ENCODE measurements around the gene PRKRIP1.
"Not testable (repeated sequence)": the region's sequence is repeated elsewhere in the genome, so short reads cannot be mapped to it uniquely, and the experiment has no call there.

Gene PRKRIP1, protein sequence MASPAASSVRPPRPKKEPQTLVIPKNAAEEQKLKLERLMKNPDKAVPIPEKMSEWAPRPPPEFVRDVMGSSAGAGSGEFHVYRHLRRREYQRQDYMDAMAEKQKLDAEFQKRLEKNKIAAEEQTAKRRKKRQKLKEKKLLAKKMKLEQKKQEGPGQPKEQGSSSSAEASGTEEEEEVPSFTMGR

DNA sequence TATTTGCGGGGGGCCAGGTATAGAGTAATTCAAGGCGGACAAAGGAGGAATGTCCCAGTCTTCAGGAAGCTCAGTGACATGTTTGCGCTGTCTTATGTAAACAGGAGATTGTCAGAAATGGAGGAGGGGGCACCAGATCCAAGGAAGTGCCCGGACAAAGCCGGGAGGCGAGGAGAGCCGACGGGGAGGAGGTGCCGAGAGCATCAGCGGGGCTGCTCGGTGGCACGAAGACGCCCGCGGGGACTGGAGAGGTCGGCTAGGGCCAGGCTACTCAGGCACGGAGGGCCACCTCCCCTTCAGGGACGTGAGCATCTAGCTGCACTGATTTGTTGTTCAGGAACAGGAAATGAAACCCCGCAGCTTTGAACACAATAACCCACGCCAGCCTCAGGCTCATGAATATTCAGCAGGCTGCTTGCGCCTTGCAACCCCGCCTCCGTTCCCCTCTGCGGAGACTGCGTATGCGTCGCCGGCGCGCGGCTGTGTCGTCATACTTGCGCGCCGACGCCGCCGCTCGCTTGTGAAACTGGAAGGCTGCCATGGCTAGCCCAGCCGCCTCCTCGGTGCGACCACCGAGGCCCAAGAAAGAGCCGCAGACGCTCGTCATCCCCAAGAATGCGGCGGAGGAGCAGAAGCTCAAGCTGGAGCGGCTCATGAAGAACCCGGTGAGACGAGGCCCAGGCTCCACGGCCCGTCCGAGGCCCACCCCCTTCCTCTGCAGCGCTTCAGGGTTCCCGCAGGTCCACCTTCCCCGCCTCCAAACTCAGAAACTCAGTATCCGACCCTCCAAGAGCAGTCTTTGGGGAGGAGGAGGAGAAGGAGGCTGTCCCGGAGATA is at the start of gene PRKRIP1:
PRKRIP1 (plus strand) TSS at position 491 of the 837 bp plus-strand sequence; CDS start at position 540, 49 bp downstream.
- peak; percentile 90 for DNase-seq

DNA sequence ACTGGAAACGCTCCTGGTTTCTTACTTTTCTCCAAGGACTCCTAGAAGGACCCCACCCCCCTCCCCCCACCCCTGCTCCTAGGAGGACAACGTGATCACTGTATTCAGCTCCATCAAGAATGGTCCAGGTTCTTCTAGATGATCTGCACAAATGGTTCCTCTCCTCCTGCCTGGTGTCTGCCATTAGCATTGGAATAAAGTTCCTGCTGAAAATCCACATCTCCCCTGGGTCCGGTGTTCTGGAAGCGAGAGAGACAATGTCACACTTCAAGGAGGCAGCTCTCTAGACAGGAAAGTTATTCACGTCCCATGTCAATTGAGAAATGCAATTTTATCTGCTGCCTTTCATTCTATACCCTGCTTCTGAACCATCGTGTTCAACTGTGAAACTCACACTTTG is 49.2 kb upstream of the PRKRIP1 start:
- DNase-seq, result not testable (repeated sequence)

DNA sequence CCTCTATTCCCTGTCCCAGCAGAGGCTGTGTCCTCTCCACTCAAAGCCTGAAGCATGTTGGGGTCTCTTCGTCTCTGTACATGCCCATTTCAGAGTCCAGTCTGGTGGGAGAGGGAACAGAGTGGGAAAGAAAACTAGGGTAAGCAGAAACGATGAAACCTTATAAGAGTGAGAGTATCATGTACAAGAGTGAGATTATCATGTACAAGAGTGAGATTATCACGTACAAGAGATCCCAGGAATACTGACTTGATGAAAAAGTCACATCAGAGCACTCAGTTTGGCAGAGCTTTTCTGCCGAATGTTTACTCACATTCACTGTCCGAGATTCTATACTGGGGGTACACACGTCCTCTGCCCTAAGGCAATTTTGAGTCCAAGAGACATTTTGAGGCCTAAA is 39.8 kb upstream of the PRKRIP1 start, which contains the start of gene SPDYE6:
SPDYE6 (minus strand) TSS at position 101 of the 400 bp plus-strand sequence. CDS start 421 bp downstream, outside the sequence.
- DNase-seq, result not testable (repeated sequence)

DNA sequence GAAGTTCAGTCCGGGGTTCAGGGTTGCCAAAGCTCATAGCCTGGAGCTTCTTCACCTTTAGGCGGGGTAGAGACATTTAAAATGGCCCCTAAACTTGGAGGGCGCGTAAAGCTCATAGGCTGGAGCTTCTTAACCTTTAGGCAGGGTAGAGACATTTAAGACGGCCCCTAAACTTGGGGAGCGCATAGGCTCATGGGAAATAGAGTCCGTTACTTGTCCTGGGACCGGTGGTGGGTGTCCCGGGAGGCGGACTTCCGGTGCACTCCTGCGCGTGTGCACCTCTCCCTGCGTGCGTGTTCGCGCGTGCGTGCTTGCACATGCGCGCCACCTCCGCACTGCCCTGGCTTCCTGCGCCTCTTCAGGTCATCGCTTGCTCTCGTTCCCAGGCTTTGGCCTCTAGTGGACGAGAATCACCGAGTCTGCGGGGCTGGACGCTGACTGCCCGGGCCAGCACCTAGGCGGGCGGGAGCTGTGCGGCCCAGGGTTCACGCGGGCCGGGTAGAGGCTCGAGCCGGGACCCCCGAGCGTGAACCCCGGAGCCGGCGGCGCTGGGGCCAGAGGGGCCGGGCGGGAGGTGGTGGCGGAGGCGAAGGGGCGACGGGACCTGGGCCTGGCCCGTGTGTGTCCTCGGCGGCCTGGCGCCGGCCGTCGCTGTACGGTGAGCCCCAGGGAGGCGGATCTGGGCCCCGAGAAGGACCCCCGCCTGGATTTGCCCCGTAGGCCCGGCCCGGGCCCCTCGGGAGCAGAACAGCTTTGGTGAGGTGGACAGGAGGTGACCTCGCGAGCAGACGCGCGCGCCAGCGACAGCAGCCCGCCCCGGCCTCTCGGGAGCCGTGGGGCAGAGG is 32.4 kb upstream of the PRKRIP1 start:
- DNase-seq, result peak; percentile 99

DNA sequence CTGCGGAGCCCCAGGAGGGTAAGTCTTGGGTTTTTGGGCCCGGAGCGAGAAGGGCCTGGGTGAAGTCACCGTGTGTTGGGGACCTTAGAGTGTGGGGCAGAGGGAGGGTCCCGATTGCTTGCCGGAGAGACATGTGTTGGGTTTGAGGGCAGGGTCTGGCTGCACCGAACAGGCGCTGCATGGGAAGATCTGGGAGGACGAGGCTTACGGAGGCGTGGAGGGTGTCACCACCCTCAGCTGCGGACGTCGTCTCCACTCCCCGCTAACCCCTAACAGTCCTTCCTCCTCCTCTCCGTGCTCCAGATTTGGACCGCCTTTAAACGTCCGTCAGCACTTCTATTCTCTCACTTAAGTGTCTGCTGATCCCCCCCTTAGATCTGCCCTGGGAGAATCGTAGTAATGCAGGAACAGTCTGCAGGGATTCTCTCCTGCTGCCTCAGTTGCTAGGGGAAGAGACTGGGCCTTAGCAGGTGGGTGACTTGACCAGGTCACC is 31.7 kb upstream of the PRKRIP1 start:
- DNase-seq, result peak; percentile 10

DNA sequence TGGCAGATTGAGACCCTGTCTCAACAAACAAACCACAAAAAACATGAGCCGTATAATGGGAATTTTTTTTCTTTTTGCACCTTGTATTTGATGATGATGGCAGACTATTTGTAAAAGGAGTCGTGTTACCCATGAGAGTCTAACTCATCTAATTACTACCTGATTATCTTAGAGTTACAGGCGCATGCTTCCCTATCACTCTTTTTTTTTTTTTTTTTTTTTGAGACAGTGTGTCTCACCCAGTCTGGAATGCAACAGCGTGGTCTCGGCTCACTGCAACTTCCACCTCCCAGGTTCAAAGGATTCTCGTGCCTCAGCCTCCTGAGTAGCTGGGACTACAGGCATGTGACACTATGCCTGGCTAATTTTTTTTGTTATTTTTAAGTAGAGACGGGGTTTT is 30.8 kb upstream of the PRKRIP1 start:
- not testable (repeated sequence) for DNase-seq

DNA sequence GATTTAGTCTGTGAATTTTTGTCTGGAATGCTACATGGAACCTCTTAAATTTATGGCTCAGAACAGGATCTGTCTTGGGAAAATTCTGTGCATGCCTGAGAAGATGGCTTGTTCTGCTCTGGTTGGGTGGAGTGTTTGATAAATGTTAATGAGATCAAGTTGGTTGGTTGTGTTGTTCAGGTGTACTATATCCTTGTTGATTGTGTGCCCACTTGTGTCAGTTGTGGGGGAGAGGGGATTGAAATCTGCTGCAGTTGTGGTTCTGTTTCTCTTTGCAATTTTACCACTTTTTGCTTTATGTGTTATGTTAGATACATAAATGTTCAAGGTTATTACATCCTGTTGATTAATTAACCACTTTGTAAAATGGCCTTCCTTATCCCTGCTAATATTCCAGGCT is 26.1 kb upstream of the PRKRIP1 start:
- not testable (repeated sequence) for DNase-seq

DNA sequence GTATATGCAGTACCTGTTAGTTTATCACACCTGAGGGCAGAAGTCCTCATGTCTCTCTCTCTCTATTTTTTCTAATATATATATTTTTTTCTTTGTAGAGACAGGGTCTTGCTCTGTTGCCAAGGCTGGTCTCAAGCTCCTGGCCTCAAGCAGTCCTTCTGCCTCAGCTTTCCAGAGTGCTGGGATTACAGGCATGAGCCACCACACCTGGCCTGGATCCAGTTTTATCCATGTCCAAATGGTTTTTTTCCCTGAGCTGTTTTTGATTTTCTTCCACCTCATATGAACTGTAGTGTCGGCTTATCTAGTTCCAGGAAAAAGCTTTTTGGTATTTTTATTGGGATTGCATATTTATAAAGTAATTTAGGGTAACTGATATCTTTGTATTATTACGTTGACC is 23.4 kb upstream of the PRKRIP1 start:
- DNase-seq, result not testable (repeated sequence)

DNA sequence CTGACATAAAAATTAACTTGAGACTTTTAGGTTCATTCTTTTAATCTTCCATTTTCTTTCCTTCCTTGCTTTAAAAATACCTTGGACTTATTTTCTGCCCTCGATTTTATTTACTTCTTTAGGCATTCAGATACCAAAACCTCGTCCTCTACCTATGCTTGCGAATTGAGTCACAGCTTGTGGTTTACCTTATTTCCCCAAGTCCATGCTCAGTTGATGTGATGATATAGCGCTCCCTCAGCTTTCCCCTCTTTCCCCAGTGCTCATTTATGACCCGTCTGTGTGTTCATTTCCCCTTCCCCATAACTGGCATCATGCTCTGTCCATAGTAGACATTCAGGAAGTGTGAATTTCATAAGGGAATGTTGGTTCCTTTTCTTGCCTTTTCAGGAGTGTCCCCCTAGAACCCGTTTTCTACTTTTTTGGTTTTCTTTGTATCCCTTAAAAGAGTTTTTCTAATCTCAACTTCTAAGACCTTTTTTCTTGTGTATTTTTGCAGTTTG is 19.1 kb upstream of the PRKRIP1 start:
- DNase-seq, result no peak

DNA sequence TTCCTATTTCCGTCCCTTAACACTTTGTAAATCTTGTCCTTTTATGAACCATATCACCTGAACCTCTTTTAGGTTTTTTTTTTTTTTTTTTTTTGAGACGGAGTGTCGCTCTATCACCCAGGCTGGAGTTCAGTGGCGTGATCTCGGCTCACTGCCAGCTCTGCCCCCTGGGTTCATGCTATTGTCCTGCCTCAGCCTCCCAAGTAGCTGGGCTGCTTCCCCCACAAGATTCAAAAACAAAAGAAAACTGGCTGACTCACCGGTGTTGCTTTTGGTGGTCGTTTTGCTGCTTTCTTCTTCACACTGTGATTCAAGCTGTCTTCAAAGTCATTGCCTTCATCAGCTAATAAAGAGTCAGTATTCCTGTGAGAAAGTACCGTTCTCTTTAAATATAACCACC is 15.3 kb upstream of the PRKRIP1 start:
- DNase-seq, result not testable (repeated sequence)

DNA sequence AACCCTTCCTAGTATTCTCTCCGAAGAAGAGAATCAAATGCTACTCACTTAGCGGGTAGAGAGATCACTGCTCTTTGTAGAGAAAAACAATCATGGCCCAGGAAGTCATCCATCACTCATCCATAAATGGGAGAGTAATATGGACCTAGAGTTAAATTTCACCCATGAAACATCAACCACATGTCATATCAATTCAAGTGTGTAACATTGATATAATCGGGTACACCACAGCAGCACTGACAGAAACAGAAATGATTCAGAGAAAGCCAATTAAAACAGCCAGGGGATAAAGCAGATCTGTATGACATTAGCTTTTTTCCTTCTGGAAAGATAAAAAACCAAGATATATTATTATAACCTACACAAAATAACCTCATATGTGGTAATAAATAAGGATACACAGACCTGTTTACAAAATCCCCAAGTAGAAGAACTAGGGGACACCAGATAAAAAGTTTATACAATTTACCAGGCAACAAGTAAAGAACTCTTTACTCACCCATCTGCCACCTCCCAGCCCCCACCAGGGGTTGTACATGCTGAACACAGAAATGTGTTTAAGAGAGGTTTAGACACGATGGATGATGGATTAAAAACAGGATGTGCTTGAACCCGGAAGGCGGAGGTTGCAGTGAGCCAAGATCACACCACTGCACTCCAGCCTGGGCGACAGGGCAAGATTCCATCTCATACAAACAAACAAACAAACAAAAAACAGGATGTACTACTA is 14.3 kb upstream of the PRKRIP1 start:
- not testable (repeated sequence) for DNase-seq

DNA sequence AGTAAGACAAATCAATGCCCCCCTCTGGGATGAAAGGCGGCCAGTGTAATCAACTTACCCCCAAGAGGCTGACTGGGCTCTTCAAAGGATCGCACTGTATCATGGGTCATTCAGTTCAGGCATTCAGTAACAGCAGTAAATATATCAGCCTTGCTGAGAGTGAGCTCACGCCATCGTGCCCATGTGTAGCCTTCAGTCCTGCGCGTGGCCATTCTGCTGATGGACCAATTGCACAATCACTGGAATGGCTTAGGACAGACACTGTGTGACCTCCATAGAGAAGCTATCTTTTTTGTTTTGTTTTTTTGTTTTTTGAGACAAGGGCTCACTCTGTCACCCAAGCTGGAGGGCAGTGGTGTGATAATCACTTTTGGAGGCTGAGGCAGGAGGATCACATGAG is 9.1 kb upstream of the PRKRIP1 start:
- no peak for DNase-seq

DNA sequence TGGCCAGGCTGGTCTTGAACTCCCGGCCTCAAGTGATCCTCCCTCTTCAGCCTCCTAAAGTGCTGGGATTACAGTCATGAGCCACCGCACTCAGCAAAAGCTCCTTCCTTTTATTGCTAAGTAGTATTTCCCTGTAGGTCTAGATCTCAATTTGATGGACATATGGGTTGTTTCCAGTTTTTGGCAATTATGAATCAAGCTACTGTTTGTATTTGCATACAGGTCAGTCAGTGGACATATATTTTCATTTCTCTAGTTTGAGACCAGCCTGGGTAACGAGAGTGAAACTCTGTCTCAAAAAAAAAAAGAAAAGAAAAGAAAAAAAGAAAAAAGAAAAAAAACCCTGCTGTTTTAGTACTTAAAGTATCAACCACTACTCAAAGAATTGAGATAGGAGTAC is 6.4 kb upstream of the PRKRIP1 start:
- DNase-seq, result no peak

DNA sequence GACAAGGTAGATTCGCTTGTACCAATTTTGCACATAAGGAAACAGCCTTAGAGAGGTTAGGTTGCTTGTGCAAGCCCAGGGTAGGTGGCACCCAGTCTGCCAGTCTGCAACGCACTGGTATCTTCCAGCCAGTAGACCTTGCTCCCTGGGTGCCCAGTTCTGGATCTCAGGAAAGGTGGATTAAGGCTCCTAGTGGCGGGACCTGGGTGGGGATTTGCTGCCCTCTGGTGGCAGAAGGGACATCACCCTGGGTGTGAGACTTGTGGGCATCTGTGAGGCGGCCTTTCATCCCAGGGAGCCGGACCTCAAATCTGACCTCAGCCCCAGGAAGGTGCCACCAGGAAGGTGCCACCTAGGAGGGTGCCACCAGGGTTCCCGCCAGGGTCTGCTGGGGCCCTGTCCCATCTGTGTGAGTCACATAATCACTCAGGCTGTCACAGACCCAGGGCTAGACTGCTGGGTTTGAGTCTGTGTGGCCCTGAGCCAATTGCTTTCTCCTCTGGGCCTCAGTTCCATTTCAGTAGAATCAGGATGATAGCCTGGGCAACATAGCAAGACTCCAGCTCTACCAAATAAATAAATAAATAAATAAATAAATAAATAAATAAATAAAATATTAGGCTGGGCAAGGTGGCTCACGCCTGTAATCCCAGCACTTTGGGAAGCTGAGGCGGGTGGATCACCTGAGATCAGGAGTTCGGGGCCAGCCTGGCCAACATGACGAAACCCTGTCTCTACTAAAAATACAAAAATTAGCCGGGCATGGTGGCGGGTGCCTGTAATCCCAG is 5.3 kb upstream of the PRKRIP1 start:
- peak; percentile 82 for DNase-seq

DNA sequence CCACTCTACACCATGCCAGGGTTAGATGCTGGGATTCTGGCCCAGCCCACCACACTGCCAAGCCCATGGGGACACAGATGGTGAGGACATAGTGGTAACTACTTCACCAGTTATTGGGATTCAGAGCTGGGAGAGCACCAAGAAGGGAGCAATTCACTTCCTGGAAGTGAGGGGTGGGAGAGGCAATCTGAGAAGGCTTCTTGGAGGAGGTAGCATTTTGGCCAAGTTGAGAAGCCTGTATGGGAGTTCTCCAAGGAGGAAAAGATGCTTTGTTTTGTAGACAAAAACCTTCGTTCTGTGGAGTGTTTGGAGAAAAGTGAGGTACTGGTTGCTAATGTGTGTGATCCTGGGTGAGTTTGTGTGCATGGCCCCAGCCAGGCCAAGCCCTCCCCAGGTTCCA is 3.8 kb upstream of the PRKRIP1 start:
- no peak for DNase-seq

DNA sequence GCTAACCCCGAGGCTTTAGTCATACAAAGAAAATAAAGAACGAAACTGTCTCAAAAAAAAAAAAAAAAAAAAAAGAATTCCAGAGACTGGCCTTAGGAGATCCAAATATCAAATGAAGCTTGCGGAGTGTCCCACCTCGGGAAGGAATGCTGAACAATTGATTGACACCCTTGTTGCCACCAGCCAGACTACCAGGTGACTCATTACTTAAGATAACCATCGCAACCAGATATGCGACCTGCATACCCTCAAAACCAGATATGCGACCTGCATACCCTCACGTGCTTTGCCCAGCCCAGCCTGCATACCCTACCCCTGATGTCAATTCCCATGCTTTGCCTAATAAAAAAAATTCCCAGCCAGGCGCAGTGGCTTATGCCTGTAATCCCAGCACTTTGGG is 2.7 kb upstream of the PRKRIP1 start:
- DNase-seq, result no peak

DNA sequence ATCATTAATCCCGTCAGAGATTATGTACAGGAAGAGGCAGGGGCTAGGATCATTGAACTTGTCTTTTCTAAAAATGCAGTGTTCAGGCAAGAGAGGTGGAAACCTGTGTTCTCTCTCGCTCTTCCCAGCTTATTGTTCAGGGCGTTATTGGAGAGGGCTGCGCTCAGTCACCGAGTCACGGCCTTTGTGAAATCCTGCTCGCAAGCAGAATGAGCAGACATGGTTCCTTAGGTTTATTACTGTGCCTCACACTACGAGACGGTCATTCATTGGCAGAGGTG is 631 bp upstream of the PRKRIP1 start:
- no peak for DNase-seq

DNA sequence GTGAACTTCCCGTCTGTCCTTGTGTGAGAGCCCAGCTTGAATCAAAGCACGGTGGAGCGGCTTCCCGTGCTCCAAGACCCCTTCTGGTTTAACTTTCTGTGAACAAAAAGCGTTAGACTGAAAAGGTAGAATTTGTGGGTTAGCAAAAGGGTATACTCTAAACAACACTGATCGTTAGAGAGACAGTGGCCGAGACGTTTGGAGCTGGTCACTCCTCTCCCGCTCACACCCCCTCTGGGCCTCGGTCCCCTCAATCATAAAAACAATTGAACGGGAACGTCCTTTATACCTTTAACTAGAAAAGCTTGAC is 502 bp downstream of the PRKRIP1 start:
- DNase-seq, result peak; percentile 30

DNA sequence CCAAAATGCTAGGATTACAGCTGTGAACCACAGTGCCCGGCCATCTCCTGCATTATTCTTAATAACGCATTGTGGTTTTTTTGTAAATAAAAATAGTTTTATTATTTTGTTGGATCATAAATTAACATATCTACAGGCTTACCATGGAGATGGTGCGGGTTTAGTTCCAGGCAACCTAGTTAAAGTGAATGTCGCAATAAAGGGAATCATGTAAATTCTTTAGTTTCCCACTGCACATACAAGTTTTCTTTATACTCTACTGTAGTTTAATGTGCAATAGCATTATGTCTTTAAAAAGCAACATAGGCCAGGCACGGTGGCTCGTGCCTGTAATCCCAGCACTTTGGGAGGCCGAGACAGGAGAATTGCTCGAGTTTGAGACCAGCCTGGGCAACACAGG is 2.4 kb downstream of the PRKRIP1 start:
- no peak for DNase-seq

DNA sequence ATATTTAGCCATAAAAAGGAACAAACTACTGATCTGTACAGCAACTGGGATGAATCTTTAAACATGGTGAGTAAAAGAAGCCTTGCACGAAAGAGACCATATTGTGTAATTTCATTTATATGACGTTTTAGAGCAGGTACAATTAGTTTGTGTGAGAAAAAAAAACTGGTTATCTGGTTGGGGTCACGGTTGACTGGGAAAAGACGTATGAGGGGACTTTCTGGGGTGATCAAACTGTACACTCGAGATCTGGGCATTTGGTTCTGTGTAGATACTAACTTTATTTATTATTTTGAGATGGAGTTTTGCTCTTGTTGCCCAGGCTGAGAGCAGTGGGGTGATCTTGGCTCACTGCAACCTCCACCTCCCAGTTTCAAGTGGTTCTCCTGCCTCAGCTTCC is 4.2 kb downstream of the PRKRIP1 start:
- no peak for DNase-seq

DNA sequence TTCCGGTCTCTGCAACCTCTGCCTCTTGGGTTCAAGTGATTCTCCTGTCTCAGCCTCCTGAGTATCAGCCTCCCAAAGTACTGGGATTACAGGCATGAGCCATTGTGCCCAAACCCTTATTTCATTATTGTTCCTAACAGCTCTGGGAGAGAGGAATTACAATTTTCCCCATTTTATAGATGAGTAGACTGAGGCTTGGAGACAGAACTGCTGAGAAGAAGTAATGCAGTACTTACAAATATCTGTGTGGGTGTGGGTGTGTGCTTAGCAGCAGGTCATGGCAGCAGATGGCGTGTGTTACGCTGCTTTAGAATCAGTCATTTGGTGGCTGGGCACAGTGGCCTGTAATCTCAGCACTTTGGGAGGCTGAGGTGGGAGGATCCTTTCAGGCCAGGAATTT is 7.4 kb downstream of the PRKRIP1 start:
- no peak for DNase-seq
